Fibroblast of pulmonary artery (primary cell): Measurements from ENCODE around the gene KAT2B.

Experiments used
- DNase-seq: peaks from one replicate; pipeline ENCODE4 v3.0.0-alpha.2; 2010; ENCODE audit warnings: low read depth
- H3K4me3 ChIP-seq: replicated peaks from 2 replicates; pipeline ENCODE4 v1.5.1; 2011; ENCODE audit warnings: low read depth, mild to moderate bottlenecking, control low read depth, low read length, moderate library complexity
- CTCF ChIP-seq: IDR thresholded peaks from 2 replicates; pipeline ENCODE4 v1.5.1; 2011; ENCODE audit warnings: mild to moderate bottlenecking, control low read depth, low read length, inconsistent platforms; ENCODE audit errors: missing control alignments

The KAT2B gene

GRCh38 chr3:20073068-20073467 lies 32.8 kb downstream of the KAT2B start:
- no peak for DNase-seq
- TF ChIP-seq CTCF, result no peak
- H3K4me3 ChIP-seq, result no peak overlapping the region

GRCh38 chr3:20073683-20074082 lies 33.4 kb downstream of the KAT2B start:
- no peak overlapping the region for H3K4me3 ChIP-seq
- TF ChIP-seq CTCF, result no peak
- peak; percentile 35 for DNase-seq

GRCh38 chr3:20074226-20075063 lies 34.2 kb downstream of the KAT2B start:
- H3K4me3 ChIP-seq, result no peak overlapping the region
- peak; percentile 38 for DNase-seq
- no peak for TF ChIP-seq CTCF

GRCh38 chr3:20075197-20075596 lies 35.0 kb downstream of the KAT2B start:
- DNase-seq, result no peak
- H3K4me3 ChIP-seq, result no peak overlapping the region
- no peak for TF ChIP-seq CTCF

GRCh38 chr3:20076296-20076997 lies 36.2 kb downstream of the KAT2B start:
- no peak for DNase-seq
- no peak overlapping the region for H3K4me3 ChIP-seq
- TF ChIP-seq CTCF, result no peak

GRCh38 chr3:20077068-20077467 lies 36.8 kb downstream of the KAT2B start:
- no peak for TF ChIP-seq CTCF
- no peak for DNase-seq

More at GRCh38 chr3:20077068-20077467, 36.8 kb downstream of the KAT2B start:
- no peak overlapping the region for H3K4me3 ChIP-seq
